Measurements from ENCODE around the gene MINDY1.

- TF ChIP-seq CTCF (IDR thresholded peaks at IDR 0.05 in 2 of 3, conservative IDR thresholded peaks at IDR 0.05 in 1 of 3; ENCODE audit: insufficient read depth in 2 of 3, low read depth in 1 of 3, low read length in 3 of 3) (no peak), KLF13 (tag; IDR thresholded peaks at IDR 0.05; ENCODE audit: borderline replicate concordance, low read depth) (no peak), RNF2 (IDR thresholded peaks at IDR 0.05) (peak; percentile 76), EZH2 (IDR thresholded peaks at IDR 0.05; ENCODE audit: borderline replicate concordance, low read depth, low read length) (no peak), TSHZ1 (CRISPR knock-in tag; IDR thresholded peaks at IDR 0.05) (no peak), ZNF699 (CRISPR knock-in tag; IDR thresholded peaks at IDR 0.05; ENCODE audit: insufficient replicate concordance) (no peak), HINFP (tag; conservative IDR thresholded peaks at IDR 0.05; ENCODE audit: low read depth) (no peak), ERF (CRISPR knock-in tag; IDR thresholded peaks at IDR 0.05) (no peak)
Observed at GRCh38 chr1:151054971-151055547, 48.4 kb upstream of the MINDY1 start.

Data from K562 (cell line).